GM12892 (cell line): Measurements from ENCODE around the gene CST11.

ENCODE experiments used
- POLR2A ChIP-seq: IDR thresholded peaks from 2 replicates; pipeline ENCODE4 v1.6.1; 2011; ENCODE audit warnings: low read depth, low read length, control low read depth
- POLR2AphosphoS5 ChIP-seq: IDR thresholded peaks from 2 replicates; pipeline ENCODE4 v1.6.1; 2011; ENCODE audit warnings: low read depth, low read length, control low read depth

- TF ChIP-seq POLR2A (no peak), POLR2AphosphoS5 (no peak)
These were observed 12.7 kb downstream of the CST11 start for GRCh38 chr20:23440004-23440403.
